Colonic mucosa (tissue), 4 donors: ENCODE data around the gene RPL13A. TPM values are rescaled to one million over a fixed set of nuclear protein-coding genes. Genes with fewer than 3 reads are reported as not detected.
"Not testable (repeated sequence)": the region's sequence is repeated elsewhere in the genome, so short reads cannot be mapped to it uniquely, and the experiment has no call there.

Experiments
- DNase-seq: peaks from one replicate; pipeline ENCODE4 v3.0.0-alpha.2; 2020
- H3K27ac ChIP-seq: fragments of 200-600 bp; one replicate; pipeline ENCODE4 v1.8.0; 2021
- H3K27me3 ChIP-seq: fragments of 200-600 bp; one replicate; pipeline ENCODE4 v1.8.0; 2021
- H3K36me3 ChIP-seq: fragments of 200-600 bp; one replicate; pipeline ENCODE4 v1.8.0; 2021
- H3K4me1 ChIP-seq: fragments of 200-600 bp; one replicate; pipeline ENCODE4 v1.8.0; 2021; ENCODE audit warnings: mild to moderate bottlenecking
- H3K4me3 ChIP-seq: fragments of 200-600 bp; one replicate; pipeline ENCODE4 v1.8.0; 2021
- H3K9ac ChIP-seq, 2 donors: one replicate each; pipeline ENCODE4 v1.7.0; 2013; ENCODE audit warnings: control low read depth in 2 of 2, low read depth in 2 of 2, low read length in 2 of 2
- H3K9me3 ChIP-seq: fragments of 200-600 bp; one replicate; pipeline ENCODE4 v1.8.0; 2021
- CTCF ChIP-seq: fragments of 200-600 bp; IDR thresholded peaks from one replicate; pipeline ENCODE4 v1.8.0; 2022; ENCODE audit warnings: antibody characterized with exemption, mild to moderate bottlenecking
- intact Hi-C: fragments of 100-400 bp; cut with DNase I; formaldehyde crosslinking; loops from one replicate; pipeline ENCODE4 v1.14.1; 2022
- total RNA-seq, 2 donors: library from RNA; stranded (reverse); fragmentation: NEBNext Ultra II Directional in 1 of 2; extraction: Animal tissue kit (Norgen Biotek cat#: 25700) in 1 of 2; gene quantifications; one replicate each; pipeline ENCODE4 v1.2.1, GENCODE V29; 2021
- donor health status: healthy.
- donor health status: DM: no; HTN: no; CAD: no.
- donor health status: DM: no; HTN: no; CAD: no.

Gene RPL13A
- total RNA-seq, 2 donors from 2014 or later = 2,431 to 2,528 TPM

GRCh38 chr19:49441960-49442350 is 45.5 kb upstream of the RPL13A start:
- Histone ChIP-seq H3K36me3 (no peaks in the 10 kb centered on the region), H3K4me3 (no peak overlapping the region), H3K9ac (no peak overlapping the region), H3K4me1 (no peaks in the 10 kb centered on the region), H3K9me3 (no peaks in the 10 kb centered on the region), H3K27ac (no peak overlapping the region), H3K27me3 (peaks cover 22% of the 10 kb centered on the region)
- intact Hi-C loops = loop anchor here (2.0 kb wide), 1 partner anchor 49 kb away; no protein-coding TSS in a partner anchor
- TF ChIP-seq CTCF = no peak
- no peak for DNase-seq

- Histone ChIP-seq H3K9me3 (no peaks in the 10 kb centered on the region), H3K36me3 (no peaks in the 10 kb centered on the region), H3K4me3 (peak overlapping the region; percentile 79), H3K4me1 (no peaks in the 10 kb centered on the region), H3K27ac (no peak overlapping the region), H3K27me3 (peaks cover 18% of the 10 kb centered on the region), H3K9ac (no peak overlapping the region)
- intact Hi-C loops = loop anchor here (2.0 kb wide), 1 partner anchor 50 kb away; no protein-coding TSS in a partner anchor
- TF ChIP-seq CTCF = no peak
- no peak for DNase-seq
These were observed 45.1 kb upstream of the RPL13A start for GRCh38 chr19:49442354-49442753.

- no peak for TF ChIP-seq CTCF
- H3K9ac ChIP-seq = peak overlapping the region; percentile 63 to 68
- peaks cover 17% of the 10 kb centered on the region for H3K27me3 ChIP-seq
- intact Hi-C loops = loop anchor here (2.0 kb wide), 1 partner anchor 50 kb away; no protein-coding TSS in a partner anchor
- no peaks in the 10 kb centered on the region for H3K9me3 ChIP-seq
- DNase-seq = peak; percentile 96
- no peaks in the 10 kb centered on the region for H3K4me1 ChIP-seq
- peak overlapping the region; percentile 79 for H3K4me3 ChIP-seq
- H3K27ac ChIP-seq = peak overlapping the region; percentile 72
- no peaks in the 10 kb centered on the region for H3K36me3 ChIP-seq
These were observed 44.5 kb upstream of the RPL13A start for GRCh38 chr19:49442771-49443365.

- DNase-seq = peak; percentile 95
- no peaks in the 10 kb centered on the region for H3K36me3 ChIP-seq
- intact Hi-C loops = loop anchor here (2.0 kb wide), 1 partner anchor 51 kb away; no protein-coding TSS in a partner anchor
- H3K27me3 ChIP-seq = peaks cover 13% of the 10 kb centered on the region
- no peaks in the 10 kb centered on the region for H3K4me1 ChIP-seq
- TF ChIP-seq CTCF = peak; percentile 72
- H3K27ac ChIP-seq = peak overlapping the region; percentile 72
- H3K4me3 ChIP-seq = peak overlapping the region; percentile 79
- peak overlapping the region; percentile 63 to 68 for H3K9ac ChIP-seq
- H3K9me3 ChIP-seq = no peaks in the 10 kb centered on the region
These were observed 43.9 kb upstream of the RPL13A start for GRCh38 chr19:49443366-49444099.

- H3K9ac ChIP-seq, H3K4me1 ChIP-seq, intact Hi-C loops, H3K27ac ChIP-seq, H3K9me3 ChIP-seq, H3K4me3 ChIP-seq, DNase-seq, H3K36me3 ChIP-seq: not testable (repeated sequence)
- H3K27me3 ChIP-seq = peaks cover 13% of the 10 kb centered on the region
These were observed 43.2 kb upstream of the RPL13A start for GRCh38 chr19:49444100-49444700.
